Amniotic epithelial cell (primary cell): Measurements from ENCODE around the gene KRTAP4-7.
A peak's percentile ranks its signal among the peaks of the same experiment; 100 is the strongest.
"Not testable (repeated sequence)": the region's sequence is repeated elsewhere in the genome, so short reads cannot be mapped to it uniquely, and the experiment has no call there.

Experiments used
- DNase-seq: peaks from one replicate; pipeline ENCODE4 v3.0.0-alpha.2; 2010; ENCODE audit warnings: low read depth

Gene KRTAP4-7

GRCh38 chr17:41065016-41065689, 18.8 kb upstream of the KRTAP4-7 start:
- DNase-seq = not testable (repeated sequence)

- peak; percentile 98 for DNase-seq
Measured at GRCh38 chr17:41065829-41066624, 17.9 kb upstream of the KRTAP4-7 start, which contains the start of gene KRTAP2-4. Gene KRTAP2-4, minus strand, starts transcription at chr17:41065879. Its CDS starts 34 bp downstream, at chr17:41065845.

- no peak for DNase-seq
Measured at GRCh38 chr17:41067281-41067680, 16.7 kb upstream of the KRTAP4-7 start.

GRCh38 chr17:41069031-41069430, 14.9 kb upstream of the KRTAP4-7 start:
- DNase-seq = no peak

GRCh38 chr17:41071606-41072360, 12.2 kb upstream of the KRTAP4-7 start:
- DNase-seq = no peak

- DNase-seq = no peak
Measured at GRCh38 chr17:41073676-41074075, 10.3 kb upstream of the KRTAP4-7 start.

GRCh38 chr17:41076788-41077187, 7.2 kb upstream of the KRTAP4-7 start:
- no peak for DNase-seq

GRCh38 chr17:41082626-41083025, 1.3 kb upstream of the KRTAP4-7 start:
- no peak for DNase-seq

- DNase-seq = peak; percentile 39
Measured at GRCh38 chr17:41083427-41083826, 523 bp upstream of the KRTAP4-7 start.

GRCh38 chr17:41088760-41089352, 4.9 kb downstream of the KRTAP4-7 start:
- not testable (repeated sequence) for DNase-seq

GRCh38 chr17:41096055-41096454, 12.1 kb downstream of the KRTAP4-7 start:
- DNase-seq = no peak

GRCh38 chr17:41098042-41098441, 14.1 kb downstream of the KRTAP4-7 start, which contains the start of gene KRTAP4-8:
Gene KRTAP4-8, minus strand, starts transcription at chr17:41098142. Its CDS starts 58 bp downstream, at chr17:41098084.
- DNase-seq = no peak

- DNase-seq = no peak
Measured at GRCh38 chr17:41098481-41098880, 14.5 kb downstream of the KRTAP4-7 start.

GRCh38 chr17:41099682-41100480, 15.9 kb downstream of the KRTAP4-7 start:
- DNase-seq = peak; percentile 20

- no peak for DNase-seq
Measured at GRCh38 chr17:41101586-41102259, 17.8 kb downstream of the KRTAP4-7 start, which contains the start of gene KRTAP4-16. Gene KRTAP4-16, minus strand, starts transcription at chr17:41102209. Its CDS starts 0 bp downstream, at chr17:41102209.

- peak; percentile 8 for DNase-seq
Measured at GRCh38 chr17:41103896-41104295, 19.9 kb downstream of the KRTAP4-7 start.

- peak; percentile 66 for DNase-seq
Measured at GRCh38 chr17:41104386-41105038, 20.6 kb downstream of the KRTAP4-7 start.

- not testable (repeated sequence) for DNase-seq
Measured at GRCh38 chr17:41105347-41105746, 21.4 kb downstream of the KRTAP4-7 start, which contains the start of gene KRTAP4-9. Gene KRTAP4-9, plus strand, starts transcription at chr17:41105389. Its CDS starts 0 bp downstream, at chr17:41105389.

GRCh38 chr17:41107941-41108450, 24.0 kb downstream of the KRTAP4-7 start:
- no peak for DNase-seq
